GM12872 (cell line): ENCODE measurements around the gene IFT74.

Experiments used
- TF ChIP-seq, protein P1 (sequence below): IDR thresholded peaks from 3 replicates; pipeline ENCODE4 v1.5.1; 2011; ENCODE audit warnings: low read depth, mild to moderate bottlenecking, low read length, moderate library complexity; ENCODE audit not compliant: insufficient read depth

IFT74 gene

DNA sequence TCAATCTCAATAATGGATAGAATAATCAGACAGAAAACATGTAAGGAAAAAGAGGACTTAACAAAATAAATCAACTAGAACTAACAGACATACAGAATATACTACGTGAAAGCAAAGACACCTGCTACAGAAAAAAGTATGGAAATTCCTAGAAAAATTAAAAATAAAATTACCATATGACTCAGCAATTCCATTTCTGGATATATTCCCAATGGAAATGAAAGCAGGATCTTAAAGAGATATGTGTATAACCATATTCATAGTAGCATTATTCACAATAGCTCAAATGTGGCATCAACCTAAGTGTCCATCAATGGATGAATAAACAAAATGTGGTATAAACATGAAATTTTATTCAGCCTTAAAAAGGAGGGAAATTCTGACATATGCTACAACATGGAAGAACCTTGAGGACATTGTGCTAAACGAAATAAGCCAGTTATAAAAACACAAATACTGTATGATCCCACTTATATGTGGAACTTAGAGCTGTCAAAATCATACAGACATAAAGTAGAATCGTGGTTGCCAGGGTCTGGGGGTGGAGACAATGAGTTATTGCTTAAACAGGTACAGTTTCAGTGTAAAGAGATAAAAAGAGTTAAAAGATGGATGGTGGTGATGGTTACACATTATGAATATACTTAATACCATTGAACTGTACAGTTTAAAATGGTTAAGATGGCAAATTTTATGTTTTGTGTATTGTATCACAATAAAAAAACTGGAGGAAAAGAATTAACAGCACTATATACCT lies 16.1 kb upstream of the IFT74 start:
- TF ChIP-seq, protein P1, sequence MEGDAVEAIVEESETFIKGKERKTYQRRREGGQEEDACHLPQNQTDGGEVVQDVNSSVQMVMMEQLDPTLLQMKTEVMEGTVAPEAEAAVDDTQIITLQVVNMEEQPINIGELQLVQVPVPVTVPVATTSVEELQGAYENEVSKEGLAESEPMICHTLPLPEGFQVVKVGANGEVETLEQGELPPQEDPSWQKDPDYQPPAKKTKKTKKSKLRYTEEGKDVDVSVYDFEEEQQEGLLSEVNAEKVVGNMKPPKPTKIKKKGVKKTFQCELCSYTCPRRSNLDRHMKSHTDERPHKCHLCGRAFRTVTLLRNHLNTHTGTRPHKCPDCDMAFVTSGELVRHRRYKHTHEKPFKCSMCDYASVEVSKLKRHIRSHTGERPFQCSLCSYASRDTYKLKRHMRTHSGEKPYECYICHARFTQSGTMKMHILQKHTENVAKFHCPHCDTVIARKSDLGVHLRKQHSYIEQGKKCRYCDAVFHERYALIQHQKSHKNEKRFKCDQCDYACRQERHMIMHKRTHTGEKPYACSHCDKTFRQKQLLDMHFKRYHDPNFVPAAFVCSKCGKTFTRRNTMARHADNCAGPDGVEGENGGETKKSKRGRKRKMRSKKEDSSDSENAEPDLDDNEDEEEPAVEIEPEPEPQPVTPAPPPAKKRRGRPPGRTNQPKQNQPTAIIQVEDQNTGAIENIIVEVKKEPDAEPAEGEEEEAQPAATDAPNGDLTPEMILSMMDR, result no peak

DNA sequence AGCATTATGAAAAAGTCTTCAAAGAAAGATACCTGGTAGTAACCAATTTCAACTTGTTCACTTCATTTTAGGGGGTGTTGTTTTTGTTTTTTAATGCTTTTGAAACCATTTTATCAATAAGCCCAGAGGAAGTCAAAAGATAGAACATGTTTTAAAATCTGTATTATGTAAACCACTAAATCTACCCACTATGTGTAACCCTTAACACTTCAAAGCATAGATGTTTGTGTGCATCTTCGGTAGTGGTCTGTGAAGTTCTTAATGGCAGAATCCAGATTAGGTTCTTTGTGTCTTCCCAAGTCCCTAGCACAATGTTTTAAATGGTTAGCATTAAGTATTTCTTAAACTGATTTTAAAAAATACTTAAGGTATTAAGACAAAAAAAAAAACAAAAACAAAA lies 15.4 kb upstream of the IFT74 start:
- TF ChIP-seq, protein P1, result no peak

DNA sequence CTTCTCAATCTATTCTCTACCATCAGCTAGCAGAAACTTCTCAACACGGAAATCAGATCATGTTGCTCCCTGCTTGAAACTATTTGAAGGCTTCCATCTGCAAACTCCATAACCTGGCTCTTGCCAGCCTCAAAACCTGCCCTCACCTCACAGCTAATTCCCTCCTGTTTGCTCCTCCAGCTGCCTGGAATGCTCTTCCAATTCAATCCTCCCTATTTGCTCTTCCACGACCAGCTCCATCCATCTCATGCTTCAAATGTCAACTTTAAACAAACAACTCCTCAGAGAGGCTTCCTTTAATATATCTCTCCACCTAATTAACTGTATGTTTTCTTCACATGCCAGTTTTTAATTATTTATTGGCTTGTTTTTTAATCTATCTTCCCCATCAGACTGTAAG lies 10.6 kb upstream of the IFT74 start:
- TF ChIP-seq, protein P1, result no peak

DNA sequence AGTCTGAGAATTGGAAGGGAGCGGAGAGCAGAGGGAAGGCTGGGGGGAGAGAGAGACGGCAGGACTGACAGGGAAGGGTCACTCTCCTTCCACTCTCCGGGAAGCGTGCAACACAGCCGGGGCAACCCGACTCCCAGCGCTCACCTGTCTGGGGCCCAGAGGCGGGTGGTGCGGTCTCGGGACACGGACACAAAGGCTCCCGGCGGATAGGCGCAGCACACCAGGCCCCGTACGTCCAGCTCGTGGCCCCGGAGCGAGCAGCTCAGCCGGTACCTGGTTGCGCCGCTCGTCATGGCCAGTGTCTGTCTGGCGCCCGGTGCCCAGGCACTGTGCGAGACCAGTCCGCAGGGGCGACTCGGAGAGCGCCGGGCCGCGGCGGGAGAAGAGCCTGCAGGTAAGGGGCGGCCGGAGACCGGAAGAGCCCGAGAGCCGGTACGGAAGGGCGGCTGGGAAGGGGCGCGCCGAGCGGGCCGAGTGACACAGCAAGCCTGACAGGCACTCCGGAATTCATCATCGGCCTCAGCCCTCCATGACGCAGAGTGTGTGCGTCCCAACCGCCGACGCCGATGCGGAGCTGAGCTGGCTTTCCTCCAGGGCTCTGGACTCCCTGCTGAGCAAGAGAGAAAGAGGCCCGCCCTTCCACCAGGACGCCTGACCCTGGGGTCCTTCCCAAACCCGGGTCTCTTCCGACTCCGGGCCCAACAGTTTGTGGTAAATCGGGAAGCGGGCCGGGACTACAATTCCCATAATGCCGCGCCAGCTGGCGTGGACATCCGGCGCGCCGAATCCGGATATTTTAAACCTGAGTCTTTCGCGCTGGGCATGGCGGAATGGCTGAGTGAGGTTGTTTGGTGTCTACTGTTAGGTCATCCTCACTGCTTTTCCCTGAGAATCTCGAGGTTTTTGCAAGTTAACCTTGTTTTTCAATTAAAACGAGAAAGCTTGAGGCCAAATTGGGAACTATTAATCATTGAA lies 9.2 kb upstream of the IFT74 start, which contains the start of gene PLAA:
Gene PLAA, minus strand, starts transcription at position 490 of the 975 bp plus-strand sequence. Its CDS starts 197 bp downstream, at position 293.
- TF ChIP-seq, protein P1, result no peak; the same call in 2 of the 3 replicates

DNA sequence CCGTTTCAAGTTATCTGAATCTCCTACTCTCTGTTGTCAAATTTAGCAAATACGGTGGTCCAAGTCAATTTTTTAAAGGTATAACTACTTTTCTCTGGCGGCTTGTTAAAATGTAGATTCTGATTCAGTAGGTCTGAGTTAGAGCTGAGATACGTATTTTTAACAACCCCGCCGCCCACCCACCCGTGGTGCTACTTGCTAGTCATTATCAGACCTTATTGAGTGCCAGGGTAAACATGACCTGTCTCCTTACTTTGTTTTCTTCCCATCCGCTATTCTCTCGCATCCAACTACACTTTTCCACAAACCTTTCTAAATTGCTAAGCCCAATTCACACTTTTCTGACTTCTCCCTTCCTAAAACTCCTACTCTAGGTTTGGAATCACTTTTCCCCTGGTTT lies 8.5 kb upstream of the IFT74 start:
- TF ChIP-seq, protein P1, result no peak

DNA sequence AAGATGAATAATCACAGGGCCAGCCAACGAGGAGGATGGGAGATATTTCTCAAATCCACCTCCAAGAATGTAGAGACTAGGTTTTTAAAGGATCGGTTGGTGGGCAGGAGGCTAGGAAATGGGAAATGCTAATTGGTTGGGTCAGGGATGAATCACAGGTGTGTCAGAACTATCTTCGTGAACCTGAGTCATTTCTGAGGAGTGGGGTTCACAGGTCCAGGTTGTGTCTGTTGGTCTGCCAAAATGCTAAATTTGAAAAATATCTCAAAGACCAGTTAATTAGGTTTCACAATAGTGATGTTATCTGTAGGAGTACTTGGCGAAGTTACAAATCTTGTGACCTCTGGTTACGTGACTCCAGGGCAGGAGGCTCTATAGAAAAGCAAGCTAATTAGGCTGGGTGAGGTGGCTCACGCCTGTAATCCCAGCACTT lies 6.6 kb upstream of the IFT74 start:
- TF ChIP-seq, protein P1, result no peak

DNA sequence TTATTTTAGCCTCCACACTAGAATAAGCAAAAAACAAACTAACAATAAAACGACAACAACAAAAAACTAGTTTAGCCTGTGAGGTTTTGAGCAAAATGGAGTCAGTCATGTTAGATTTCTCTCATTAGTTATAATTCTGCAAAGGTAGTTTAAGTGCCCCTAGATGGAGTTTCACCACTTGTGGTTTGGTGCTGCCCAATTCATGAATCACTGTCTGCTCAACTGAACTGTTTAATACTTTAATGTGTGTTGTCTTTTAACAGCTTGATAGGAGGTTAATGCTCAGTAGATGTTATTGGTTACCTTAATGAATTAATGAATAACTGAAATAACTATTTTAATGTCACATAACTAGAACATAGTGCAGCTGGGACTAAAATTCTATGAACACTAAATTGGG lies 5.7 kb upstream of the IFT74 start:
- TF ChIP-seq, protein P1, result no peak
